Measurements from ENCODE around the gene KRT14.
"Not testable (repeated sequence)": the region's sequence is repeated elsewhere in the genome, so short reads cannot be mapped to it uniquely, and the experiment has no call there.

The KRT14 gene

DNA sequence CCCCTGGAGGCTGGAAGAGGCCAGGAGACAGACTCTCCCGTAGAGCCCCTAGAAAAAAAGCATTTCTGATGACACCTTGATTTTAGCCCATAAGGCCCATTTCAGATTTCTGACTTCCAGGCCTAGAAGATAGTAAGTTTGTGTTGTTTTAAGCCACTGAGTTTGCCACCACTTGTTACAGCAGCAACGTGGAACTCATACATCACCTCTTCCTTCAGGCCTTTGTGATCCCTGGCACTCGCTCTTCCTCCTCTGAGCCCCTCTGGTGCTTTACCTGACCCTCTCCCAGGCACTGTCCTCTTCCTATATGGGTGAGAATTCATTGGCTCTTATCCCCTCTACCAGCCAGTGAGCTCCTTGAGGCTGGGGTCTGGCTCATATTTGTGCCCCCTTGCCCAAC is 39.9 kb downstream of the KRT14 start:
- no peak for DNase-seq (ENCODE audit: low read depth)

DNA sequence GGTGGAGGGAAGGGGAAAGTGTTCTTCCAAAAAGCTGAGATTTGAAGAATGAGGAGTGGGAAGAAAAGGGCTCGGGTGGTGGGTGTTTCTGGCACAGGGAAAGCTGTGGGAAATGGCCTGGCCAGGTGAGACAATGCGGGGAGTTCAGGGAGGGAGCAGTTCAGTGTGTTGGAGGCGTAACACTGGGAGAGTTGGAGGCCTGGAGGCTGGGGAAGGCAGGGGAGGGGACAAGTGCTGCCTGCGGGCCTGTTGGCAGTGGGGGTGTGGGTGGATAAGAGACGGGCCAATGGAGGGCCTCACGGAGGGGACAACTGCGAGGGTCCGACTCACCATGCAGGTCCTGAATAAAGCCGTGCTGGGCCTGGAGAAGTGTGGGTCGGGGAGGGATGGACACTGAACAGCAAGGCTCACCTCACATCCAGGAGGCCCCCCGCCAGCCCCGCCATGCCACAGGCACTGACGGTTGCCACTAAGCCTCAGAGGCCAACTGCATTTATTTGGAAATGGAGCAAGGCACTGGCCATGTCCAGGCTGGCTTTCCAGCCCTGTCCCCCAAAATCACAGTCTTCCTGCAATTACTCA is 40.8 kb downstream of the KRT14 start:
- DNase-seq (ENCODE audit: low read depth): no peak

DNA sequence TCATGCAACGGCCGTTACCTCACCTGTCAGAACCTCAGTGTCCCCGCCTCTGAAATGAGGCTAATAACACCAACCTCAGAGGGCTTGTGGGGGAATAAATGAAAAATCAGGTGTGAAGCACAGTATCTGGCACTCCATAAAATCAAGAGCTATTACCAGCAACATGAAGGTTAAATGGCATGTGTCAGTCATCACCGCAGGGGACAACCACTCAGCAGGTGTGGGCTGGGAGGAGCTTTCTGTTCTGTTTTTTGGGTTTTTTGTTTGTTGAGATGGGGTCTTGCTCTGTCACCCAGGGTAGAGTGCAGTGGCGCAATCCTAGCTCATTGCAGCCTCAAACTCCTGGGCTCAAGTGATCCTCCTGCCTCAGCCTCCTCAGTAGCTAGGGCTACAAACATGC is 41.8 kb downstream of the KRT14 start:
- no peak for DNase-seq (ENCODE audit: low read depth)

DNA sequence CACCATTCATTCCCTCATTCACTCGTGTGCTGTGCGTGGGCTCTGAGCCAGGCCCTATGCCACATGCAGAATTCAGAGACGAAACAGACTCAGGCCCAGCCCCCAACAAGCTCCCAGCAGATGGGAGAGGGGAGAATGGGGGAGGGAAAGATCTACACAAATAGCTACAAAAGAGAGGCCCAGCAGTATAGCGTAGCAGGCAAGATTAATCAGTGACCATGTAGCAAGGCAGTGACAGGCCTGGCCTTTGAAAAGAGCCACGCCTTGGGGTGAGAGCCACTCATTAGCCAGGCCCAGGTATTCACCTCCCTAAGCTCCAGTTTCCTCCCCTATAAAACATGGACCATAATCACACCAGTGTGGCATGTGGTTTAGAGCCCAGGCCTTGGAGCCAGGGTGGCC is 42.2 kb downstream of the KRT14 start:
- DNase-seq (ENCODE audit: low read depth): no peak

DNA sequence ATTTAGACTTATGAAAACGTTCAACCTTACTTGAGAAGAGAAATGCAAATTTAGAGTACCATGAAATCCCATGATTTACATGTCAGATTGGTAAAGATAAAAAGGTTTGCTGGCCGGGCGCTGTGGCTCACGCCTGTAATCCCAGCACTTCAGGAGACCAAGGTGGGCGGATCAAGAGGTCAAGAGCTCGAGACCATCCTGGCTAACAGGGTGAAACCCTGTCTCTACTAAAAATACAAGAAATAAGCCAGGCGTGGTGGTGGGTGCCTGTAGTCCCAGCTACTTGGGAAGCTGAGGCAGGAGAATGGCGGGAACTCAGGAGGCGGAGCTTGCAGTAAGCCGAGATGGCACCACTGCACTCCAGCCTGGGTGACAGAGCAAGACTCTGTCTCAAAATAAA is 43.9 kb downstream of the KRT14 start:
- DNase-seq (ENCODE audit: low read depth): not testable (repeated sequence)

- no peak for DNase-seq (ENCODE audit: low read depth)
Observed at GRCh38 chr17:41542357-41542756, 44.3 kb downstream of the KRT14 start.

GRCh38 chr17:41540921-41541625 is 45.6 kb downstream of the KRT14 start:
- DNase-seq (ENCODE audit: low read depth): no peak

- no peak for DNase-seq (ENCODE audit: low read depth)
Observed at GRCh38 chr17:41539979-41540701, 46.6 kb downstream of the KRT14 start.

- DNase-seq (ENCODE audit: low read depth): no peak
Observed at GRCh38 chr17:41539071-41539492, 47.6 kb downstream of the KRT14 start.

- DNase-seq (ENCODE audit: low read depth): no peak
Observed at GRCh38 chr17:41538565-41538991, 48.1 kb downstream of the KRT14 start.

GRCh38 chr17:41537990-41538389 is 48.7 kb downstream of the KRT14 start:
- no peak for DNase-seq (ENCODE audit: low read depth)

GRCh38 chr17:41537614-41537954 is 49.1 kb downstream of the KRT14 start:
- DNase-seq (ENCODE audit: low read depth): no peak

DNA sequence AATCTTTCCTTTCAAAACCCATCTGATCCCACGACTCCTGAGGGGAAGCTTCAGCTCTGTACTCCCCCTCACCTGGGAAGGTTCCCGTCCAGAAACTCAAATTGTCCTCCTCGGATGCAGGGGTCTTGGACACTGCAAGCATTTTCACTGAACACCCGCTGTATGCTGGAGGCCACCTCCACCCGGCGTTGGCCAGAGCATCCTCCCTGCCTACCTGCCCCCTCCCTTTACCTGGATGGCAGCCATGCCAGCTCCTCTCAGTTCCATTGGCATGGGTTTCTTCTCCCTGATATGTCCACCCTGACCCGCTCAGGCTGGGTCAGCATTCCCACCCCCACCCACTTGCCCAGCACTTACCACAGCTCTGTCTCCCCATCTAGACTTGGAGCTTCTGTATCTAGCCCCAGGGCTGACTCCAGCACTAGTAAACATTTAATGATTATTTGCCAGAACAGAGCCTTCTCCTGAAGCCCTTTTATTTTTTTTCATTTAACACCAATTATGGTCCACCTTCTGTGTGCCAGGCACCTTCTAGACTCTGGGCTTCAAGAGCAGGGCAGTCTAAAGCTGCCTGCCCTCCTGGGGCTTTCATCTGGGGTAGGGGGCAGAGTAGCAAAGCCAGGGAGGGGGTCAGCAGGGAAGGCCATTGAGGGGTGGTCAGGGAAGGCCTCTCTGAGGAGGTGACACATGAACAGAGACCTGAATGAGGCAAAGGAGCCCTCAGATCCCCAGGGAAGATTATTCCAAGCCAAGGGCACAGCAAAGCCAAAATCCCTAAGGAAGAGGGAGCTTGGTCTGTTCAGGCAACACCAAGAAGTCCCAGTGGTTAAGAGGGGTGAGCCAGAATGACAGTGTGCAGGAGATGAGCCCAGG is 49.7 kb downstream of the KRT14 start:
- DNase-seq (ENCODE audit: low read depth): no peak

GRCh38 chr17:41535764-41536481 is 50.8 kb downstream of the KRT14 start:
- no peak for DNase-seq (ENCODE audit: low read depth)

- DNase-seq (ENCODE audit: low read depth): no peak
Observed at GRCh38 chr17:41534899-41535546, 51.7 kb downstream of the KRT14 start.

- DNase-seq (ENCODE audit: low read depth): no peak
Observed at GRCh38 chr17:41533613-41534012, 53.1 kb downstream of the KRT14 start.

DNA sequence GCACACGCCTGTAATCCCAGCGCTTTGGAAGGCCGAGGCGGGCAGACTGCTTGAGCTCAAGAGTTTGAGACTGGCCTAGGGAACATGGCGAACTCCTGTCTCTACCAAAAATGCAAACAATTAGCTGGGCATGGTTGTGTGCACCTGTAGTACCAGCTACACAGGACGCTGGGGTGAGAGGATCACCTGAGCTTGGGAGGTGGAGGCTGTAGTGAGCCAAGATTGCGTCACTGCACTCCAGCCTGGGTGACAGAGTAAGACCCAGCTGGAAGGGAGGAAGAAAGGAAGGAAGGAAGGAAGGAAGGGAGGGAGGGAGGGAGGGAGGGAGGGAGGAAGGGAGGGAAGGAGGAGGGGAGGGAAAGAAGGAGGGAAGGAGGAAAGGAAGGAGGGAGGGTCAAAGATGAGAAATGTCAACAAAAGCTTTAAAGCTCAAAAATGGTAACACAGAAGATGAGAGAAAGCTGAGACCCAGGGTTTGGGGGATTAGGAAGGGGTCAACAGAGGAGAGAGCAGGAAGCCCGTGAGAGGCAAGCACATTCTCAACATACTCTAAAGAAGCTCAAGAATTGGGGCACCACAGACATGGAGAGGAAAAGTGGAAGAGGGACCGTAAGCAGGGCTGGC is 53.6 kb downstream of the KRT14 start:
- DNase-seq (ENCODE audit: low read depth): no peak
